IMR-90 (cell line): ENCODE data around the gene DHDH. TPM values are rescaled to one million over a fixed set of nuclear protein-coding genes. Genes with fewer than 3 reads are reported as not detected.

Experiments used
- ATAC-seq: fragments of 200-7000 bp; cut with Tn5 transposase; 2 replicates; pipeline ENCODE4 v1.9.1; 2020; ENCODE audit warnings: low read depth, mild to moderate bottlenecking, moderate library complexity
- BruUV-seq: library from RNA; stranded (reverse); fragments of 400-500 nt; replicated peaks from 2 replicates; lab custom pipeline; 2021; lab: Mats Ljungman, UMichigan
- CTCF ChIA-PET: fragments of 300-600 bp; formaldehyde crosslinking; extraction: SDS; loops from one replicate; lab custom pipeline; 2021; ENCODE audit warnings: antibody characterized with exemption; lab: Yijun Ruan, JAX
- POLR2A ChIA-PET: fragments of 300-600 bp; sonication (Branson Sonifier 250); formaldehyde crosslinking; loops from one replicate; lab custom pipeline; 2022; ENCODE audit warnings: antibody characterized with exemption; ENCODE audit not compliant: unreplicated experiment; lab: Charles Lee
- DNase-seq: peaks from one replicate; pipeline ENCODE4 v3.0.0; 2013
- H2AFZ ChIP-seq: replicated peaks from 2 replicates; pipeline ENCODE3; 2013; ENCODE audit warnings: low read length, mild to moderate bottlenecking; ENCODE audit not compliant: poor library complexity
- H2AK5ac ChIP-seq: 2 replicates; pipeline ENCODE4 v1.6.1; 2013; ENCODE audit warnings: low read depth, low read length, inconsistent platforms
- H2AK9ac ChIP-seq: replicated peaks from 2 replicates; pipeline ENCODE3; 2013; ENCODE audit warnings: mild to moderate bottlenecking, low read depth, low read length, moderate library complexity; ENCODE audit not compliant: poor library complexity
- H2BK120ac ChIP-seq: 2 replicates; pipeline ENCODE4 v1.6.1; 2013; ENCODE audit warnings: low read depth, low read length, inconsistent platforms
- H2BK15ac ChIP-seq: 3 replicates; pipeline ENCODE4 v1.6.1; 2013; ENCODE audit warnings: low read depth, low read length, inconsistent platforms
- H2BK20ac ChIP-seq: 2 replicates; pipeline ENCODE4 v1.6.1; 2013; ENCODE audit warnings: low read depth, mild to moderate bottlenecking, inconsistent platforms, low read length, moderate library complexity
- H2BK5ac ChIP-seq: 2 replicates; pipeline ENCODE4 v1.6.1; 2013; ENCODE audit warnings: mild to moderate bottlenecking, low read depth, low read length, inconsistent platforms; ENCODE audit not compliant: poor library complexity, severe bottlenecking
- H3K14ac ChIP-seq: replicated peaks from 2 replicates; pipeline ENCODE4 v1.6.1; 2013; ENCODE audit warnings: low read depth, low read length, inconsistent platforms
- H3K18ac ChIP-seq: 2 replicates; pipeline ENCODE4 v1.6.1; 2013; ENCODE audit warnings: low read depth, low read length, control low read depth
- H3K23ac ChIP-seq: 2 replicates; pipeline ENCODE4 v1.6.1; 2013; ENCODE audit warnings: low read depth, low read length, inconsistent platforms
- H3K27ac ChIP-seq: 2 replicates; pipeline ENCODE4 v1.5.1; 2013; ENCODE audit warnings: mild to moderate bottlenecking, control low read depth, low read length; ENCODE audit not compliant: insufficient read depth
- H3K27me3 ChIP-seq: 2 replicates; pipeline ENCODE4 v1.6.1; 2013; ENCODE audit warnings: low read length; ENCODE audit not compliant: control insufficient read depth, insufficient read depth
- H3K36me3 ChIP-seq: 2 replicates; pipeline ENCODE4 v1.6.1; 2013; ENCODE audit warnings: low read length, mixed read lengths; ENCODE audit not compliant: control insufficient read depth, insufficient read depth
- H3K4ac ChIP-seq: 2 replicates; pipeline ENCODE4 v1.6.1; 2013; ENCODE audit warnings: low read depth, low read length, inconsistent platforms
- H3K4me1 ChIP-seq: 2 replicates; pipeline ENCODE4 v1.6.1; 2013; ENCODE audit warnings: low read length, mixed read lengths; ENCODE audit not compliant: control insufficient read depth, insufficient read depth
- H3K4me2 ChIP-seq: 2 replicates; pipeline ENCODE4 v1.6.1; 2013; ENCODE audit warnings: low read depth, mild to moderate bottlenecking, control low read depth, low read length, moderate library complexity
- H3K4me3 ChIP-seq: 2 replicates; pipeline ENCODE4 v1.5.1; 2013; ENCODE audit warnings: low read depth, mild to moderate bottlenecking, control low read depth, low read length, moderate library complexity; ENCODE audit not compliant: insufficient read depth
- H3K56ac ChIP-seq: 2 replicates; pipeline ENCODE4 v1.6.1; 2013; ENCODE audit warnings: low read length, inconsistent platforms; ENCODE audit not compliant: insufficient read depth; ENCODE audit errors: extremely low read depth
- H3K79me1 ChIP-seq, 2 experiments: 2 replicates each; pipeline ENCODE4 v1.6.1; 2013; ENCODE audit warnings: low read length in 2 of 2, inconsistent platforms in 1 of 2, low read depth in 1 of 2
- H3K9ac ChIP-seq: 2 replicates; pipeline ENCODE4 v1.6.1; 2013; ENCODE audit warnings: low read depth, low read length, control low read depth
- H3K9me1 ChIP-seq: 2 replicates; pipeline ENCODE4 v1.6.1; 2013; ENCODE audit warnings: low read length, inconsistent platforms; ENCODE audit not compliant: insufficient read depth
- H3K9me3 ChIP-seq: 2 replicates; pipeline ENCODE4 v1.6.1; 2013; ENCODE audit warnings: low read length; ENCODE audit not compliant: control insufficient read depth, insufficient read depth
- H4K20me1 ChIP-seq: 2 replicates; pipeline ENCODE4 v1.6.1; 2013; ENCODE audit warnings: low read length, inconsistent platforms; ENCODE audit not compliant: insufficient read depth
- H4K5ac ChIP-seq: 2 replicates; pipeline ENCODE4 v1.6.1; 2013; ENCODE audit warnings: mild to moderate bottlenecking, low read depth, low read length, control low read depth
- H4K8ac ChIP-seq, 2 experiments: 2 replicates each; pipeline ENCODE4 v1.6.1; 2013; ENCODE audit warnings: low read depth in 2 of 2, low read length in 2 of 2, control low read depth in 1 of 2, inconsistent platforms in 1 of 2
- H4K91ac ChIP-seq: 2 replicates; pipeline ENCODE4 v1.6.1; 2013; ENCODE audit warnings: low read depth, low read length, inconsistent platforms; ENCODE audit not compliant: insufficient read depth
- BHLHE40 ChIP-seq: fragments of 150-350 bp; IDR thresholded peaks from 2 replicates; pipeline ENCODE4 v1.6.1; 2016; ENCODE audit warnings: mild to moderate bottlenecking, low read depth, low read length
- CEBPB ChIP-seq: IDR thresholded peaks from 2 replicates; pipeline ENCODE4 v1.6.1; 2012; ENCODE audit warnings: low read depth, low read length, improper control_type of control experiment
- CHD1 ChIP-seq: IDR thresholded peaks from 2 replicates; pipeline ENCODE4 v1.6.1; 2012; ENCODE audit warnings: low read depth, low read length, improper control_type of control experiment
- FOS ChIP-seq: fragments of 150-350 bp; IDR thresholded peaks from 2 replicates; pipeline ENCODE4 v1.6.1; 2016; ENCODE audit warnings: low read depth, low read length
- MAFK ChIP-seq: IDR thresholded peaks from 2 replicates; pipeline ENCODE4 v1.6.1; 2012; ENCODE audit warnings: low read depth, low read length, improper control_type of control experiment
- MAZ ChIP-seq: IDR thresholded peaks from 2 replicates; pipeline ENCODE4 v1.6.1; 2012; ENCODE audit warnings: low read depth, mild to moderate bottlenecking, low read length, improper control_type of control experiment, moderate library complexity, borderline replicate concordance
- MXI1 ChIP-seq: IDR thresholded peaks from 2 replicates; pipeline ENCODE4 v1.6.1; 2012; ENCODE audit warnings: low read depth, mild to moderate bottlenecking, low read length, moderate library complexity, borderline replicate concordance
- NFE2L2 ChIP-seq: fragments of 150-350 bp; IDR thresholded peaks from 2 replicates; pipeline ENCODE4 v1.6.1; 2016; ENCODE audit warnings: low read depth, mild to moderate bottlenecking, low read length
- POLR2A ChIP-seq: IDR thresholded peaks from 2 replicates; pipeline ENCODE4 v1.6.1; 2012; ENCODE audit warnings: mild to moderate bottlenecking, low read depth, low read length
- RAD21 ChIP-seq: IDR thresholded peaks from 2 replicates; pipeline ENCODE4 v1.6.1; 2012; ENCODE audit warnings: low read length, improper control_type of control experiment
- RCOR1 ChIP-seq: IDR thresholded peaks from 2 replicates; pipeline ENCODE4 v1.6.1; 2012; ENCODE audit warnings: mild to moderate bottlenecking, low read length, improper control_type of control experiment; ENCODE audit not compliant: insufficient replicate concordance
- RFX5 ChIP-seq: IDR thresholded peaks from 2 replicates; pipeline ENCODE4 v1.8.0; 2012; ENCODE audit warnings: low read depth, mild to moderate bottlenecking, low read length, moderate library complexity
- SMC3 ChIP-seq: fragments of 150-350 bp; IDR thresholded peaks from 2 replicates; pipeline ENCODE4 v1.6.1; 2016; ENCODE audit warnings: low read depth, mild to moderate bottlenecking, antibody characterized with exemption, low read length, moderate library complexity
- WGBS, 2 experiments: methylation state at CpG; one replicate each; pipeline versions ENCODE4 v1.1.5 to v1.1.7; 2013; ENCODE audit warnings: missing lambda C conversion rate in 2 of 2; ENCODE audit not compliant: insufficient read length in 1 of 2; ENCODE audit errors: extremely low coverage in 2 of 2; 5-methylcytosine and 5-hydroxymethylcytosine counted together
- dilution Hi-C: fragments of 300-500 bp; cut with HindIII; formaldehyde crosslinking; loops from one replicate; pipeline ENCODE4 v1.14.3; 2018; ENCODE audit warnings: low sequenced_read_pairs; ENCODE audit not compliant: unreplicated experiment
- in situ Hi-C: fragments of 300-500 bp; cut with MboI; formaldehyde crosslinking; loops from 3 replicates; pipeline ENCODE4 v1.14.3; 2019; ENCODE audit warnings: low sequenced_read_pairs, inconsistent platforms, mixed read lengths
- intact Hi-C: fragments of 100-400 bp; cut with micrococcal nuclease; formaldehyde crosslinking; loops from 2 replicates; pipeline ENCODE4 v1.10.0; 2022
- polyA plus RNA-seq, 3 experiments: library from polyadenylated mRNA; depleted of rRNA; stranded (reverse); fragments of >200 nt; gene quantifications; 2 replicates each; pipeline ENCODE4 v1.2.3, GENCODE V29; 2012; ENCODE audit warnings: low replicate concordance in 1 of 3
- total RNA-seq: library from RNA; depleted of rRNA; stranded (reverse); fragments of >200 nt; gene quantifications from 2 replicates; pipeline ENCODE4 v1.2.3, GENCODE V29; 2012
- TF ChIP-seq, protein P1 (sequence below): fragments of 150-350 bp; IDR thresholded peaks from 2 replicates; pipeline ENCODE4 v1.6.1; 2016; ENCODE audit warnings: low read depth, mild to moderate bottlenecking, low read length, moderate library complexity, borderline replicate concordance
- TF ChIP-seq, protein P2 (sequence below): fragments of 150-350 bp; IDR thresholded peaks from 2 replicates; pipeline ENCODE4 v1.6.1; 2017; ENCODE audit warnings: mild to moderate bottlenecking, antibody characterized with exemption, low read length, low read depth
- TF ChIP-seq, protein P3 (sequence below): conservative IDR thresholded peaks from 2 replicates; pipeline ENCODE4 v1.5.1; 2012; ENCODE audit warnings: mild to moderate bottlenecking, low read depth, low read length, improper control_type of control experiment

DHDH gene
- total and polyA plus RNA-seq, 2 of the 4 experiments (the other 2 are of a cell fraction) = 0.36 to 0.53 TPM

DNA sequence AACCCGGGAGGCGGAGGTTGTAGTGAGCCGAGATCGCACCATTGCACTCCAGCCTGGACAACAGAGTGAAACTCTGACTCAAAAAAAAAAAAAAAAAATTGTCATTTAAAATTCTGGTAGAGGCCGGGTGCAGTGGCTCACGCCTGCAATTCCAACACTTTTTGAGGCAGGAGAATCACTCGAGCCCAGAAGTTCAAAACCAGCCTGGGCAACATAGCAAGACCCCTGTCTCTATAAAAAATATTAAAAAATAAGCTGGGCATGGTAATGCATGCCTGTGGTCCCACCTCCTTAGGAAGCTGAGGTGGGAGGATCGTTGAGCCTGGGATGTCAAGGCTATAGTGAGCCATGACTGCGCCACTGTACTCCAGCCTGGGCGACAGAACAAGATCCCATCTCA, 27.2 kb upstream of the DHDH start:
- H2BK15ac ChIP-seq = no peak overlapping the region

More for the DNA sequence above, 27.2 kb upstream of the DHDH start:
- peaks cover 12% of the 10 kb centered on the region for H3K9me1 ChIP-seq
- H2BK20ac ChIP-seq = no peak overlapping the region
- no peak overlapping the region for H3K27ac ChIP-seq
- H3K4me2 ChIP-seq = no peak overlapping the region
- WGBS, 2 experiments = no CpG with 5 or more reads among the region's 10 CpGs
- peaks cover 49% of the 10 kb centered on the region for H3K36me3 ChIP-seq
- no peak overlapping the region for H3K18ac ChIP-seq
- DNase-seq (no peak), ATAC-seq (no peak)
- no peak overlapping the region for H4K8ac ChIP-seq
- H3K23ac ChIP-seq = no peak overlapping the region
- H2AK9ac ChIP-seq = no peak overlapping the region
- no TSS peak for BruUV-seq
- ChIA-PET CTCF (interaction anchor here (0.6 kb wide), 1 partner anchor 73 kb away, joined by 3 read pairs; no protein-coding TSS in a partner anchor), POLR2A (no interaction called here)
- peaks cover 2% of the 10 kb centered on the region; the same call in 1 of the 2 replicates for H4K20me1 ChIP-seq
- no peak overlapping the region for H3K4ac ChIP-seq
- in situ Hi-C loops (no loop called here), intact Hi-C loops (no loop called here), dilution Hi-C loops (no loop called here)
- H2BK5ac ChIP-seq = no peak overlapping the region
- H3K27me3 ChIP-seq = no peaks in the 10 kb centered on the region
- peaks cover 15 to 45% of the 10 kb centered on the region in 2 experiments for H3K79me1 ChIP-seq
- no peak overlapping the region for H2AFZ ChIP-seq
- no peaks in the 10 kb centered on the region for H3K4me1 ChIP-seq
- no peaks in the 10 kb centered on the region for H3K9me3 ChIP-seq
- H2BK120ac ChIP-seq = no peak overlapping the region
- H3K4me3 ChIP-seq = no peak overlapping the region
- no peak overlapping the region for H4K91ac ChIP-seq
- no peak overlapping the region for H4K5ac ChIP-seq
- H3K9ac ChIP-seq = no peak overlapping the region
- H2AK5ac ChIP-seq = no peak overlapping the region
- TF ChIP-seq NFE2L2 = no peak
- TF ChIP-seq, protein P1, sequence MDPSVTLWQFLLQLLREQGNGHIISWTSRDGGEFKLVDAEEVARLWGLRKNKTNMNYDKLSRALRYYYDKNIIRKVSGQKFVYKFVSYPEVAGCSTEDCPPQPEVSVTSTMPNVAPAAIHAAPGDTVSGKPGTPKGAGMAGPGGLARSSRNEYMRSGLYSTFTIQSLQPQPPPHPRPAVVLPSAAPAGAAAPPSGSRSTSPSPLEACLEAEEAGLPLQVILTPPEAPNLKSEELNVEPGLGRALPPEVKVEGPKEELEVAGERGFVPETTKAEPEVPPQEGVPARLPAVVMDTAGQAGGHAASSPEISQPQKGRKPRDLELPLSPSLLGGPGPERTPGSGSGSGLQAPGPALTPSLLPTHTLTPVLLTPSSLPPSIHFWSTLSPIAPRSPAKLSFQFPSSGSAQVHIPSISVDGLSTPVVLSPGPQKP = no peak
- TF ChIP-seq MXI1 = no peak
- no peak for TF ChIP-seq RAD21
- TF ChIP-seq MAFK = no peak
- TF ChIP-seq, protein P2, sequence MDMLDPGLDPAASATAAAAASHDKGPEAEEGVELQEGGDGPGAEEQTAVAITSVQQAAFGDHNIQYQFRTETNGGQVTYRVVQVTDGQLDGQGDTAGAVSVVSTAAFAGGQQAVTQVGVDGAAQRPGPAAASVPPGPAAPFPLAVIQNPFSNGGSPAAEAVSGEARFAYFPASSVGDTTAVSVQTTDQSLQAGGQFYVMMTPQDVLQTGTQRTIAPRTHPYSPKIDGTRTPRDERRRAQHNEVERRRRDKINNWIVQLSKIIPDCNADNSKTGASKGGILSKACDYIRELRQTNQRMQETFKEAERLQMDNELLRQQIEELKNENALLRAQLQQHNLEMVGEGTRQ = no peak
- TF ChIP-seq RFX5 = no peak
- TF ChIP-seq MAZ = no peak
- TF ChIP-seq, protein P3, sequence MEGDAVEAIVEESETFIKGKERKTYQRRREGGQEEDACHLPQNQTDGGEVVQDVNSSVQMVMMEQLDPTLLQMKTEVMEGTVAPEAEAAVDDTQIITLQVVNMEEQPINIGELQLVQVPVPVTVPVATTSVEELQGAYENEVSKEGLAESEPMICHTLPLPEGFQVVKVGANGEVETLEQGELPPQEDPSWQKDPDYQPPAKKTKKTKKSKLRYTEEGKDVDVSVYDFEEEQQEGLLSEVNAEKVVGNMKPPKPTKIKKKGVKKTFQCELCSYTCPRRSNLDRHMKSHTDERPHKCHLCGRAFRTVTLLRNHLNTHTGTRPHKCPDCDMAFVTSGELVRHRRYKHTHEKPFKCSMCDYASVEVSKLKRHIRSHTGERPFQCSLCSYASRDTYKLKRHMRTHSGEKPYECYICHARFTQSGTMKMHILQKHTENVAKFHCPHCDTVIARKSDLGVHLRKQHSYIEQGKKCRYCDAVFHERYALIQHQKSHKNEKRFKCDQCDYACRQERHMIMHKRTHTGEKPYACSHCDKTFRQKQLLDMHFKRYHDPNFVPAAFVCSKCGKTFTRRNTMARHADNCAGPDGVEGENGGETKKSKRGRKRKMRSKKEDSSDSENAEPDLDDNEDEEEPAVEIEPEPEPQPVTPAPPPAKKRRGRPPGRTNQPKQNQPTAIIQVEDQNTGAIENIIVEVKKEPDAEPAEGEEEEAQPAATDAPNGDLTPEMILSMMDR = no peak
- no peak for TF ChIP-seq FOS
- no peak for TF ChIP-seq SMC3
- no peak for TF ChIP-seq RCOR1
- no peak for TF ChIP-seq BHLHE40
- TF ChIP-seq CHD1 = no peak
- TF ChIP-seq POLR2A = no peak
- TF ChIP-seq CEBPB = no peak
- H3K14ac ChIP-seq = no peak overlapping the region
- no peak overlapping the region for H3K56ac ChIP-seq
